ENCODE results near the gene PDGFB. TPM values are rescaled to one million over a fixed set of nuclear protein-coding genes. Genes with fewer than 3 reads are reported as not detected.

The PDGFB gene
- total and polyA plus RNA-seq, 2 of the 4 experiments (the other 2 are of a cell fraction): 0.07 TPM; not detected in 1

GRCh38 chr22:39178206-39179111 is 66.3 kb downstream of the PDGFB start:
- peaks cover 31% of the 10 kb centered on the region for H3K4me1 ChIP-seq (ENCODE audit: control insufficient read depth, insufficient read depth, low read length)
- H2BK120ac ChIP-seq (ENCODE audit: low read depth, low read length): peak overlapping the region; percentile 100
- dilution Hi-C loops (cut with HindIII; ENCODE audit: low sequenced_read_pairs, unreplicated experiment) (no loop called here), in situ Hi-C loops (cut with MboI; ENCODE audit: low sequenced_read_pairs) (no loop called here), intact Hi-C loops (cut with micrococcal nuclease) (loop anchor here (10.0 kb wide), 1 partner anchor 316 kb away; no protein-coding TSS in a partner anchor)
- peak overlapping the region; percentile 100 for H3K4ac ChIP-seq (ENCODE audit: low read depth, low read length)
- H3K9me1 ChIP-seq (ENCODE audit: insufficient read depth, low read length): peaks cover 29% of the 10 kb centered on the region
- H3K9ac ChIP-seq (ENCODE audit: low read depth, low read length): no peak overlapping the region
- no peaks in the 10 kb centered on the region for H3K27me3 ChIP-seq (ENCODE audit: control insufficient read depth, insufficient read depth, low read length)
- no peak overlapping the region for H4K5ac ChIP-seq (ENCODE audit: low read depth, low read length)
- peak overlapping the region; percentile 100 for H2BK20ac ChIP-seq (ENCODE audit: low read depth, low read length)
- 100% methylated on average over 1 of the region's 19 CpGs; no CpG with 5 or more reads in 1 of the 2 experiments for WGBS, 2 experiments (ENCODE audit: extremely low coverage in 2 of 2, insufficient read length in 1 of 2)
- CTCF ChIA-PET: no interaction called here
- DNase-seq: peak; percentile 43
- POLR2A ChIA-PET (ENCODE audit: unreplicated experiment): no interaction called here
- 0 out of 2 replicates have a peak overlapping the region, but pooled peaks have one; percentile 13 for H3K14ac ChIP-seq (replicated peaks; ENCODE audit: low read depth, low read length)
- peak overlapping the region; percentile 97 for H2AK5ac ChIP-seq (ENCODE audit: low read depth, low read length)
- no peak overlapping the region for H2AK9ac ChIP-seq (replicated peaks; ENCODE audit: low read depth, low read length, poor library complexity)
- H2BK15ac ChIP-seq (ENCODE audit: low read depth, low read length): peak overlapping the region; percentile 93; the same call in 2 of the 3 replicates
- BruUV-seq (replicated peaks): no TSS peak
- H3K56ac ChIP-seq (ENCODE audit: extremely low read depth, insufficient read depth, low read length): no peak overlapping the region
- no peak overlapping the region for H3K23ac ChIP-seq (ENCODE audit: low read depth, low read length)
- no peak overlapping the region for H3K4me2 ChIP-seq (ENCODE audit: low read depth, low read length)
- H3K18ac ChIP-seq (ENCODE audit: low read depth, low read length): 0 out of 2 replicates have a peak overlapping the region, but pooled peaks have one; percentile 1
- no peak for ATAC-seq (ENCODE audit: low read depth)
- H3K79me1 ChIP-seq (ENCODE audit: low read depth in 1 of 2, low read length in 2 of 2): peaks cover 0 to 10% of the 10 kb centered on the region in 2 experiments; a peak in 2 of 4 replicates
- H3K9me3 ChIP-seq (ENCODE audit: control insufficient read depth, insufficient read depth, low read length): 0 out of 2 replicates have a peak, but pooled peaks cover 3% of the 10 kb centered on the region
- H3K27ac ChIP-seq (ENCODE audit: insufficient read depth, low read length): no peak overlapping the region
- no peaks in the 10 kb centered on the region for H4K20me1 ChIP-seq (ENCODE audit: insufficient read depth, low read length)
- peak overlapping the region; percentile 83 for H2AFZ ChIP-seq (replicated peaks; ENCODE audit: low read length, poor library complexity)
- H3K4me3 ChIP-seq (ENCODE audit: insufficient read depth, low read depth, low read length): no peak overlapping the region
- H4K8ac ChIP-seq (ENCODE audit: low read depth in 2 of 2, low read length in 2 of 2): peak overlapping the region in 1 of 2 experiments; percentile 97; a peak in 2 of 4 replicates
- H3K36me3 ChIP-seq (ENCODE audit: control insufficient read depth, insufficient read depth, low read length): no peaks in the 10 kb centered on the region
- H2BK5ac ChIP-seq (ENCODE audit: low read depth, low read length, poor library complexity, severe bottlenecking): peak overlapping the region; percentile 68
- peak overlapping the region; percentile 100 for H4K91ac ChIP-seq (ENCODE audit: insufficient read depth, low read depth, low read length)
- no peak for TF ChIP-seq RCOR1 (IDR thresholded peaks at IDR 0.05; ENCODE audit: insufficient replicate concordance, low read length)
- no peak for TF ChIP-seq USF2 (IDR thresholded peaks at IDR 0.05; ENCODE audit: low read depth, low read length)
- TF ChIP-seq RFX5 (IDR thresholded peaks at IDR 0.05; ENCODE audit: low read depth, low read length): no peak
- TF ChIP-seq BHLHE40 (IDR thresholded peaks at IDR 0.05; ENCODE audit: low read depth, low read length): no peak
- TF ChIP-seq CEBPB (IDR thresholded peaks at IDR 0.05; ENCODE audit: low read depth, low read length): no peak
- no peak for TF ChIP-seq FOS (IDR thresholded peaks at IDR 0.05; ENCODE audit: low read depth, low read length)
- no peak for TF ChIP-seq POLR2A (IDR thresholded peaks at IDR 0.05; ENCODE audit: low read depth, low read length)
- TF ChIP-seq MXI1 (IDR thresholded peaks at IDR 0.05; ENCODE audit: borderline replicate concordance, low read depth, low read length): no peak
- no peak for TF ChIP-seq CHD1 (IDR thresholded peaks at IDR 0.05; ENCODE audit: low read depth, low read length)
- no peak for TF ChIP-seq RAD21 (IDR thresholded peaks at IDR 0.05; ENCODE audit: low read length)
- TF ChIP-seq, protein P1, sequence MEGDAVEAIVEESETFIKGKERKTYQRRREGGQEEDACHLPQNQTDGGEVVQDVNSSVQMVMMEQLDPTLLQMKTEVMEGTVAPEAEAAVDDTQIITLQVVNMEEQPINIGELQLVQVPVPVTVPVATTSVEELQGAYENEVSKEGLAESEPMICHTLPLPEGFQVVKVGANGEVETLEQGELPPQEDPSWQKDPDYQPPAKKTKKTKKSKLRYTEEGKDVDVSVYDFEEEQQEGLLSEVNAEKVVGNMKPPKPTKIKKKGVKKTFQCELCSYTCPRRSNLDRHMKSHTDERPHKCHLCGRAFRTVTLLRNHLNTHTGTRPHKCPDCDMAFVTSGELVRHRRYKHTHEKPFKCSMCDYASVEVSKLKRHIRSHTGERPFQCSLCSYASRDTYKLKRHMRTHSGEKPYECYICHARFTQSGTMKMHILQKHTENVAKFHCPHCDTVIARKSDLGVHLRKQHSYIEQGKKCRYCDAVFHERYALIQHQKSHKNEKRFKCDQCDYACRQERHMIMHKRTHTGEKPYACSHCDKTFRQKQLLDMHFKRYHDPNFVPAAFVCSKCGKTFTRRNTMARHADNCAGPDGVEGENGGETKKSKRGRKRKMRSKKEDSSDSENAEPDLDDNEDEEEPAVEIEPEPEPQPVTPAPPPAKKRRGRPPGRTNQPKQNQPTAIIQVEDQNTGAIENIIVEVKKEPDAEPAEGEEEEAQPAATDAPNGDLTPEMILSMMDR (conservative IDR thresholded peaks at IDR 0.05; ENCODE audit: low read depth, low read length): no peak
- TF ChIP-seq, protein P2, sequence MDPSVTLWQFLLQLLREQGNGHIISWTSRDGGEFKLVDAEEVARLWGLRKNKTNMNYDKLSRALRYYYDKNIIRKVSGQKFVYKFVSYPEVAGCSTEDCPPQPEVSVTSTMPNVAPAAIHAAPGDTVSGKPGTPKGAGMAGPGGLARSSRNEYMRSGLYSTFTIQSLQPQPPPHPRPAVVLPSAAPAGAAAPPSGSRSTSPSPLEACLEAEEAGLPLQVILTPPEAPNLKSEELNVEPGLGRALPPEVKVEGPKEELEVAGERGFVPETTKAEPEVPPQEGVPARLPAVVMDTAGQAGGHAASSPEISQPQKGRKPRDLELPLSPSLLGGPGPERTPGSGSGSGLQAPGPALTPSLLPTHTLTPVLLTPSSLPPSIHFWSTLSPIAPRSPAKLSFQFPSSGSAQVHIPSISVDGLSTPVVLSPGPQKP (IDR thresholded peaks at IDR 0.05; ENCODE audit: borderline replicate concordance, low read depth, low read length): no peak
- no peak for TF ChIP-seq MAZ (IDR thresholded peaks at IDR 0.05; ENCODE audit: borderline replicate concordance, low read depth, low read length)

Measured in IMR-90 (cell line).